B cell (primary cell): Measurements from ENCODE around the gene AAK1. TPM values are rescaled to one million over a fixed set of nuclear protein-coding genes. Genes with fewer than 3 reads are reported as not detected.

ENCODE experiments used
- ATAC-seq: fragments of 200-7000 bp; cut with Tn5 transposase; one replicate; pipeline ENCODE4 v1.10.0; 2021; ENCODE audit warnings: low read depth, mild to moderate bottlenecking, moderate number of reproducible peaks, moderate library complexity
- CTCF ChIA-PET: fragments of 350-600 bp; sonication (Branson Sonifier 250); formaldehyde crosslinking; loops from one replicate; lab custom pipeline; 2021; ENCODE audit warnings: antibody characterized with exemption, inconsistent platforms; lab: Charles Lee
- POLR2A ChIA-PET: fragments of 350-600 bp; sonication (Branson Sonifier 250); formaldehyde crosslinking; loops from one replicate; lab custom pipeline; 2021; ENCODE audit warnings: antibody characterized with exemption; lab: Charles Lee
- DNase-seq: peaks from one replicate; pipeline ENCODE4 v3.0.0; 2013
- H2AFZ ChIP-seq: 2 replicates; pipeline ENCODE4 v1.6.1; 2012; ENCODE audit warnings: mild to moderate bottlenecking, low read depth, low read length; ENCODE audit not compliant: insufficient read depth, poor library complexity, severe bottlenecking
- H3K27ac ChIP-seq, 2 donors: 1 replicate in 1 of 2; 2 replicates in 1 of 2; pipeline ENCODE4 v1.5.1; 2012 to 2013; ENCODE audit warnings: low read length in 2 of 2, mild to moderate bottlenecking in 2 of 2, moderate library complexity in 1 of 2
- H3K27me3 ChIP-seq, 4 experiments: fragments of 200-600 bp in 1 of 4; sonication (generic) in 1 of 4; replicated peaks in 1 of 4; 1 replicate in 2 of 4; 2 replicates in 2 of 4; pipeline versions ENCODE4 v1.6.1 to v1.7.0; 2013 to 2016; ENCODE audit warnings: low read length in 3 of 4, mild to moderate bottlenecking in 2 of 4, mixed read lengths in 1 of 4, moderate library complexity in 1 of 4; ENCODE audit not compliant: insufficient read depth in 4 of 4, control insufficient read depth in 3 of 4; ENCODE audit errors: control extremely low read depth in 1 of 4
- H3K36me3 ChIP-seq, 2 experiments: replicated peaks in 1 of 2; 1 replicate in 1 of 2; 2 replicates in 1 of 2; pipeline versions ENCODE4 v1.6.1 to v1.7.1; 2013; ENCODE audit warnings: low read length in 1 of 2; ENCODE audit not compliant: insufficient read depth in 2 of 2, control insufficient read depth in 1 of 2; ENCODE audit errors: control extremely low read depth in 1 of 2, extremely low read depth in 1 of 2
- H3K4me1 ChIP-seq, 2 donors: fragments of 200-600 bp in 1 of 2; sonication (generic) in 1 of 2; 1 replicate in 1 of 2; 2 replicates in 1 of 2; pipeline versions ENCODE4 v1.5.1 to v1.6.1; 2013 to 2017; ENCODE audit warnings: low read length in 2 of 2; ENCODE audit not compliant: control insufficient read depth in 2 of 2, insufficient read depth in 2 of 2
- H3K4me2 ChIP-seq: replicated peaks from 2 replicates; pipeline ENCODE3; 2012; ENCODE audit warnings: mild to moderate bottlenecking, low read depth, low read length; ENCODE audit not compliant: poor library complexity, severe bottlenecking
- H3K4me3 ChIP-seq, 5 experiments: fragments of 200-600 bp in 1 of 5; sonication (generic) in 1 of 5; 1 replicate in 3 of 5; 2 replicates in 2 of 5; pipeline versions ENCODE4 v1.5.1 to v1.7.0; 2011 to 2016; ENCODE audit warnings: low read length in 4 of 5, mild to moderate bottlenecking in 4 of 5, low read depth in 2 of 5, control low read depth in 1 of 5, moderate library complexity in 1 of 5; ENCODE audit not compliant: insufficient read depth in 1 of 5; ENCODE audit errors: control extremely low read depth in 1 of 5, extremely low read depth in 1 of 5
- H3K79me2 ChIP-seq: fragments of 200-600 bp; sonication (generic); one replicate; pipeline ENCODE4 v1.6.0; 2016; ENCODE audit warnings: low read length; ENCODE audit not compliant: control insufficient read depth, insufficient read depth
- H3K9ac ChIP-seq: fragments of 200-600 bp; sonication (generic); 2 replicates; pipeline ENCODE4 v1.6.1; 2017; ENCODE audit warnings: mild to moderate bottlenecking, low read length, moderate library complexity
- H3K9me3 ChIP-seq, 3 donors: one replicate each; pipeline versions ENCODE4 v1.6.1 to v1.7.1; 2013; ENCODE audit warnings: low read length in 2 of 3; ENCODE audit not compliant: control insufficient read depth in 2 of 3, insufficient read depth in 1 of 3; ENCODE audit errors: control extremely low read depth in 1 of 3
- H4K20me1 ChIP-seq: 2 replicates; pipeline ENCODE4 v1.6.0; 2012; ENCODE audit warnings: mild to moderate bottlenecking, low read length; ENCODE audit not compliant: insufficient read depth, control insufficient read depth, poor library complexity, severe bottlenecking
- H3K27ac Mint-ChIP-seq: one replicate; pipeline ENCODE4 v1.8.0; 2021; ENCODE audit warnings: mixed read lengths
- H3K27me3 Mint-ChIP-seq: one replicate; pipeline ENCODE4 v1.8.0; 2021; ENCODE audit warnings: mixed read lengths
- H3K4me1 Mint-ChIP-seq: one replicate; pipeline ENCODE4 v1.8.0; 2021; ENCODE audit warnings: mixed read lengths
- H3K4me3 Mint-ChIP-seq: one replicate; pipeline ENCODE4 v1.8.0; 2021; ENCODE audit warnings: mixed read lengths
- H3K9me3 Mint-ChIP-seq: one replicate; pipeline ENCODE4 v1.8.0; 2022; ENCODE audit warnings: mixed read lengths; ENCODE audit not compliant: insufficient read depth
- EZH2 ChIP-seq: IDR thresholded peaks from 2 replicates; pipeline ENCODE4 v1.6.1; 2012; ENCODE audit warnings: borderline replicate concordance, low read depth, mild to moderate bottlenecking, moderate library complexity, low read length; ENCODE audit not compliant: insufficient read depth, poor library complexity, severe bottlenecking
- WGBS: methylation state at CpG from one replicate; pipeline ENCODE4 v1.1.5; 2013; ENCODE audit warnings: missing lambda C conversion rate; ENCODE audit not compliant: insufficient coverage; 5-methylcytosine and 5-hydroxymethylcytosine counted together
- intact Hi-C: fragments of 100-400 bp; cut with micrococcal nuclease; formaldehyde crosslinking; loops from one replicate; pipeline ENCODE4 v1.10.0; 2022
- polyA plus RNA-seq: library from polyadenylated mRNA; depleted of rRNA; stranded (reverse); fragments of >200 nt; gene quantifications from 2 replicates; pipeline ENCODE4 v1.2.3, GENCODE V29; 2012
- total RNA-seq, 2 donors: library from RNA; stranded (reverse); fragments of 120-200 nt in 1 of 2; gene quantifications; 1 replicate in 1 of 2; 2 replicates in 1 of 2; pipeline versions ENCODE4 v1.2.3 to v1.2.4, GENCODE V29; 2013 to 2022
- TF ChIP-seq, protein P1 (sequence below): fragments of 200-600 bp; IDR thresholded peaks from one replicate; pipeline ENCODE4 v1.8.0; 2022; ENCODE audit warnings: antibody characterized with exemption, mild to moderate bottlenecking

Gene AAK1
- total and polyA plus RNA-seq, 2 donors (not counting 1 experiment from before 2014, with no cell fraction given): 2.4 to 7.2 TPM

DNA sequence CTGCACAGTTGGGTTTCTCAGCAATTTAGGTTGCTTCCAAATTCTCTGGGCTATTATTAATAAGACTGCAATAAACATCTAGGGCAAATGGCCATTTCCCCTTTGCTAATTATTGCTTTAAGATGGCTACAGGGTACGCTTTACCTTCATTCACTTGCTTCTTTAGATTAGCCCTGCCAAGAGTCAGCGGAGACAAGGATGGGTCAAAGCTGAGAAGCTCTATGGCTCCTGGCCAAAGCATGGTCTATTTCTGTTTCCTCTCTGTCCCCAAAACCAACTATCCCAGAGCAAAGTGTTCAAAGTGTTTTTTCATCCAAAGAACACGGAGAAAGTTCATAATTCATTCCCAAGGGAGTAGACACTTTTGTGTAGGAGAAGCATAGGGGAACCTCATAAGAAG lies 131.1 kb downstream of the AAK1 start:
- POLR2A ChIA-PET: no interaction called here
- no peak overlapping the region for H3K9ac ChIP-seq
- Mint-ChIP-seq H3K4me3 (no peak overlapping the region), H3K27me3 (no peaks in the 10 kb centered on the region), H3K4me1 (no peaks in the 10 kb centered on the region), H3K27ac (no peak overlapping the region), H3K9me3 (peaks cover 3% of the 10 kb centered on the region)
- WGBS: 100% methylated on average over 2 of the region's 3 CpGs
- no peaks in the 10 kb centered on the region for H4K20me1 ChIP-seq
- H3K4me2 ChIP-seq: no peak overlapping the region
- no peaks in the 10 kb centered on the region for H3K36me3 ChIP-seq
- intact Hi-C loops: no loop called here
- no peaks in the 10 kb centered on the region for H3K27me3 ChIP-seq
- CTCF ChIA-PET: interaction anchor here (1.3 kb wide), 1 partner anchor 10 kb away, joined by 3 read pairs; no protein-coding TSS in a partner anchor
- H3K79me2 ChIP-seq: no peaks in the 10 kb centered on the region
- DNase-seq (no peak), ATAC-seq (no peak)
- H3K27ac ChIP-seq: no peak overlapping the region
- H3K4me3 ChIP-seq: no peak overlapping the region
- H2AFZ ChIP-seq: no peak overlapping the region
- no peaks in the 10 kb centered on the region for H3K9me3 ChIP-seq
- TF ChIP-seq EZH2: no peak
- TF ChIP-seq, protein P1, sequence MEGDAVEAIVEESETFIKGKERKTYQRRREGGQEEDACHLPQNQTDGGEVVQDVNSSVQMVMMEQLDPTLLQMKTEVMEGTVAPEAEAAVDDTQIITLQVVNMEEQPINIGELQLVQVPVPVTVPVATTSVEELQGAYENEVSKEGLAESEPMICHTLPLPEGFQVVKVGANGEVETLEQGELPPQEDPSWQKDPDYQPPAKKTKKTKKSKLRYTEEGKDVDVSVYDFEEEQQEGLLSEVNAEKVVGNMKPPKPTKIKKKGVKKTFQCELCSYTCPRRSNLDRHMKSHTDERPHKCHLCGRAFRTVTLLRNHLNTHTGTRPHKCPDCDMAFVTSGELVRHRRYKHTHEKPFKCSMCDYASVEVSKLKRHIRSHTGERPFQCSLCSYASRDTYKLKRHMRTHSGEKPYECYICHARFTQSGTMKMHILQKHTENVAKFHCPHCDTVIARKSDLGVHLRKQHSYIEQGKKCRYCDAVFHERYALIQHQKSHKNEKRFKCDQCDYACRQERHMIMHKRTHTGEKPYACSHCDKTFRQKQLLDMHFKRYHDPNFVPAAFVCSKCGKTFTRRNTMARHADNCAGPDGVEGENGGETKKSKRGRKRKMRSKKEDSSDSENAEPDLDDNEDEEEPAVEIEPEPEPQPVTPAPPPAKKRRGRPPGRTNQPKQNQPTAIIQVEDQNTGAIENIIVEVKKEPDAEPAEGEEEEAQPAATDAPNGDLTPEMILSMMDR: no peak
- no peaks in the 10 kb centered on the region for H3K4me1 ChIP-seq

DNA sequence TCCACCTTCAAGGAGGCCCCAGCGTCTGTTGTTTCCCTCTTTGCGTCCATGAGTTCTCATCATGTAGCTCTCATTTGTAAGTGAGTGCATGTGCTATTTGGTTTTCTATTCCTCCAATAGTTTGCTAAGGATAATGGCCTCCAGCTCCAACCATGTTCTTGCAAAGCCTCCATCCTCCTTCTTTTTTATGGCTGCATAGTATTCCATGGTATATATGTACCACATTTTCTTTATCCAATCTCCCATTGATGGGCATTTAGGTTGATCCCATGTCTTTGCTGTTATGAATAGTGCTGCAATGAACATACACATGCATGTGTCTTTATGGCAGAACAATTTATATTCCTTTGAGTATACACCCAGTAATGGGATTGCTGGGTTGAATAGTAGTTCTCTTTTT lies 133.3 kb downstream of the AAK1 start:
- CTCF ChIA-PET: no interaction called here
- WGBS: no CpG with 5 or more reads among the region's 2 CpGs
- H3K79me2 ChIP-seq: no peaks in the 10 kb centered on the region
- H2AFZ ChIP-seq: no peak overlapping the region
- H3K4me1 Mint-ChIP-seq: no peaks in the 10 kb centered on the region
- no peak overlapping the region for H3K27ac Mint-ChIP-seq
- intact Hi-C loops: no loop called here
- DNase-seq (no peak), ATAC-seq (no peak)
- no peak overlapping the region for H3K4me2 ChIP-seq
- no peak overlapping the region for H3K27ac ChIP-seq
- POLR2A ChIA-PET: no interaction called here
- H3K9ac ChIP-seq: no peak overlapping the region
- H3K4me3 Mint-ChIP-seq: no peak overlapping the region
- no peaks in the 10 kb centered on the region for H3K27me3 Mint-ChIP-seq
- no peak for TF ChIP-seq EZH2
- TF ChIP-seq, protein P1: no peak
- no peaks in the 10 kb centered on the region for H3K36me3 ChIP-seq
- H3K4me3 ChIP-seq: no peak overlapping the region
- no peaks in the 10 kb centered on the region for H3K9me3 ChIP-seq
- no peaks in the 10 kb centered on the region for H3K27me3 ChIP-seq
- no peaks in the 10 kb centered on the region for H3K4me1 ChIP-seq
- peaks cover 3% of the 10 kb centered on the region for H3K9me3 Mint-ChIP-seq
- H4K20me1 ChIP-seq: no peaks in the 10 kb centered on the region
